ENCODE measurements around the gene ACOT7. TPM values are rescaled to one million over a fixed set of nuclear protein-coding genes. Genes with fewer than 3 reads are reported as not detected.

Gene ACOT7
- total RNA-seq, 1 experiment from 2014 or later, result 120 TPM

- BruUV-seq (replicated peaks), result no TSS peak
- H3K36me3 ChIP-seq (ENCODE audit: control insufficient read depth, insufficient read depth, low read length), result no peaks in the 10 kb centered on the region
- no peak for DNase-seq (ENCODE audit: low read depth, low spot score)
- ChIA-PET CTCF (interaction anchor here (0.6 kb wide), 1 partner anchor 462 kb away, joined by 4 read pairs; no protein-coding TSS in a partner anchor), POLR2A (no interaction called here)
- no peaks in the 10 kb centered on the region for H3K27me3 ChIP-seq (ENCODE audit: control insufficient read depth, insufficient read depth, low read length)
- TF ChIP-seq SIN3A (IDR thresholded peaks at IDR 0.05; ENCODE audit: borderline replicate concordance, insufficient read depth, low read depth, low read length) (no peak), REST (IDR thresholded peaks at IDR 0.05; ENCODE audit: insufficient read depth in 1 of 2, low read depth in 2 of 2, low read length in 1 of 2) (no peak), TCF7L2 (IDR thresholded peaks at IDR 0.05; ENCODE audit: low read depth, low read length) (no peak), CTCF (IDR thresholded peaks at IDR 0.05) (no peak), POLR2AphosphoS5 (IDR thresholded peaks at IDR 0.05; ENCODE audit: low read depth, low read length) (no peak)
- no peak overlapping the region for H3K27ac ChIP-seq (ENCODE audit: low read length)
- no peaks in the 10 kb centered on the region for H3K9me3 ChIP-seq (ENCODE audit: control insufficient read depth, insufficient read depth, low read depth, low read length)
- intact Hi-C loops (cut with micrococcal nuclease; ENCODE audit: unreplicated experiment) (no loop called here), in situ Hi-C loops (cut with HindIII; ENCODE audit: low pct_unique_long_range_greater_than_20kb, low sequenced_read_pairs) (no loop called here)
- H3K4me1 ChIP-seq (ENCODE audit: control insufficient read depth, insufficient read depth, low read length), result no peaks in the 10 kb centered on the region
- no peak overlapping the region for H3K4me3 ChIP-seq (ENCODE audit: low read depth in 2 of 2, low read length in 2 of 2)
- 0 out of 2 replicates have a peak, but pooled peaks have one; percentile 52 for ATAC-seq
These were observed 93.1 kb downstream of the ACOT7 start for GRCh38 chr1:6300342-6301048.

GRCh38 chr1:6299557-6300165 is 93.9 kb downstream of the ACOT7 start:
- H3K27ac ChIP-seq (ENCODE audit: low read length), result no peak overlapping the region
- H3K4me1 ChIP-seq (ENCODE audit: control insufficient read depth, insufficient read depth, low read length), result no peaks in the 10 kb centered on the region
- H3K36me3 ChIP-seq (ENCODE audit: control insufficient read depth, insufficient read depth, low read length), result no peaks in the 10 kb centered on the region
- CTCF ChIA-PET, result no interaction called here
- POLR2A ChIA-PET, result no interaction called here
- no peak for TF ChIP-seq TCF7L2 (IDR thresholded peaks at IDR 0.05; ENCODE audit: low read depth, low read length)
- H3K9me3 ChIP-seq (ENCODE audit: control insufficient read depth, insufficient read depth, low read depth, low read length), result no peaks in the 10 kb centered on the region
- intact Hi-C loops (cut with micrococcal nuclease; ENCODE audit: unreplicated experiment), result no loop called here
- in situ Hi-C loops (cut with HindIII; ENCODE audit: low pct_unique_long_range_greater_than_20kb, low sequenced_read_pairs), result no loop called here
- DNase-seq (ENCODE audit: low read depth, low spot score) (no peak), ATAC-seq (no peak)
- no peak overlapping the region for H3K4me3 ChIP-seq (ENCODE audit: low read depth in 2 of 2, low read length in 2 of 2)
- H3K27me3 ChIP-seq (ENCODE audit: control insufficient read depth, insufficient read depth, low read length), result no peaks in the 10 kb centered on the region
- BruUV-seq (replicated peaks), result no TSS peak

- Histone ChIP-seq H3K4me3 (ENCODE audit: low read depth in 2 of 2, low read length in 2 of 2) (no peak overlapping the region), H3K4me1 (ENCODE audit: control insufficient read depth, insufficient read depth, low read length) (no peaks in the 10 kb centered on the region), H3K27ac (ENCODE audit: low read length) (no peak overlapping the region), H3K36me3 (ENCODE audit: control insufficient read depth, insufficient read depth, low read length) (no peaks in the 10 kb centered on the region), H3K9me3 (ENCODE audit: control insufficient read depth, insufficient read depth, low read depth, low read length) (no peaks in the 10 kb centered on the region), H3K27me3 (ENCODE audit: control insufficient read depth, insufficient read depth, low read length) (no peaks in the 10 kb centered on the region)
- CTCF ChIA-PET, result no interaction called here
- DNase-seq (ENCODE audit: low read depth, low spot score) (no peak), ATAC-seq (no peak)
- TF ChIP-seq REST (IDR thresholded peaks at IDR 0.05; ENCODE audit: insufficient read depth in 1 of 2, low read depth in 2 of 2, low read length in 1 of 2) (no peak), POLR2AphosphoS5 (IDR thresholded peaks at IDR 0.05; ENCODE audit: low read depth, low read length) (no peak), SIN3A (IDR thresholded peaks at IDR 0.05; ENCODE audit: borderline replicate concordance, insufficient read depth, low read depth, low read length) (no peak), CTCF (IDR thresholded peaks at IDR 0.05) (no peak), TCF7L2 (IDR thresholded peaks at IDR 0.05; ENCODE audit: low read depth, low read length) (no peak)
- intact Hi-C loops (cut with micrococcal nuclease; ENCODE audit: unreplicated experiment), result no loop called here
- in situ Hi-C loops (cut with HindIII; ENCODE audit: low pct_unique_long_range_greater_than_20kb, low sequenced_read_pairs), result no loop called here
- POLR2A ChIA-PET, result no interaction called here
- no TSS peak for BruUV-seq (replicated peaks)
These were observed 94.6 kb downstream of the ACOT7 start for GRCh38 chr1:6298940-6299465.

All from Panc1 (cell line).